GM12874 (cell line): ENCODE measurements around the gene KCTD21.

Experiments
- TF ChIP-seq, protein P1 (sequence below): IDR thresholded peaks from 2 replicates; pipeline ENCODE4 v1.5.1; 2011; ENCODE audit warnings: low read depth, mild to moderate bottlenecking, control low read depth, low read length, moderate library complexity; ENCODE audit not compliant: insufficient read depth

KCTD21 gene

GRCh38 chr11:78190374-78190773 lies 1.9 kb upstream of the KCTD21 start:
- TF ChIP-seq, protein P1, sequence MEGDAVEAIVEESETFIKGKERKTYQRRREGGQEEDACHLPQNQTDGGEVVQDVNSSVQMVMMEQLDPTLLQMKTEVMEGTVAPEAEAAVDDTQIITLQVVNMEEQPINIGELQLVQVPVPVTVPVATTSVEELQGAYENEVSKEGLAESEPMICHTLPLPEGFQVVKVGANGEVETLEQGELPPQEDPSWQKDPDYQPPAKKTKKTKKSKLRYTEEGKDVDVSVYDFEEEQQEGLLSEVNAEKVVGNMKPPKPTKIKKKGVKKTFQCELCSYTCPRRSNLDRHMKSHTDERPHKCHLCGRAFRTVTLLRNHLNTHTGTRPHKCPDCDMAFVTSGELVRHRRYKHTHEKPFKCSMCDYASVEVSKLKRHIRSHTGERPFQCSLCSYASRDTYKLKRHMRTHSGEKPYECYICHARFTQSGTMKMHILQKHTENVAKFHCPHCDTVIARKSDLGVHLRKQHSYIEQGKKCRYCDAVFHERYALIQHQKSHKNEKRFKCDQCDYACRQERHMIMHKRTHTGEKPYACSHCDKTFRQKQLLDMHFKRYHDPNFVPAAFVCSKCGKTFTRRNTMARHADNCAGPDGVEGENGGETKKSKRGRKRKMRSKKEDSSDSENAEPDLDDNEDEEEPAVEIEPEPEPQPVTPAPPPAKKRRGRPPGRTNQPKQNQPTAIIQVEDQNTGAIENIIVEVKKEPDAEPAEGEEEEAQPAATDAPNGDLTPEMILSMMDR: no peak

DNA sequence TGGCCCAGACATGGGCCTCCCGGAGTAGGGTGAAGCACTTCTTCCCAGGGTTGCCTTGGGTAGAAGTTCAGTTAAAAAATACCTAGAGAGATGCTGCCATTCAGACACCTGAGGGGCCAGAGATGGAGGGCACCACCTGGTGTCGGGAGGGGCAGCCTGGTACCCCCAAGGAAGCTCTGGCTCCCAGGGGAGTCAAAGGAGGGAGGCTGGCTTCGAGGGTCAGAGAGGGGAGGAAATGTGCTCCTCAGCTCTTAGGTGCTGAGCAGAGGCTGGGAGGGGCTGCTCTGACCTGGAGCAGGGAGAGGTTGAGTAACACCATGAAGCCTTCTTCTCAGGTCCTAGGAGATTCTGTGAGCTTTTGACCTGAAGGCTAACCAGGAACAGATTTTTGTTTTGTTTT lies 1.4 kb upstream of the KCTD21 start:
- TF ChIP-seq, protein P1: no peak

DNA sequence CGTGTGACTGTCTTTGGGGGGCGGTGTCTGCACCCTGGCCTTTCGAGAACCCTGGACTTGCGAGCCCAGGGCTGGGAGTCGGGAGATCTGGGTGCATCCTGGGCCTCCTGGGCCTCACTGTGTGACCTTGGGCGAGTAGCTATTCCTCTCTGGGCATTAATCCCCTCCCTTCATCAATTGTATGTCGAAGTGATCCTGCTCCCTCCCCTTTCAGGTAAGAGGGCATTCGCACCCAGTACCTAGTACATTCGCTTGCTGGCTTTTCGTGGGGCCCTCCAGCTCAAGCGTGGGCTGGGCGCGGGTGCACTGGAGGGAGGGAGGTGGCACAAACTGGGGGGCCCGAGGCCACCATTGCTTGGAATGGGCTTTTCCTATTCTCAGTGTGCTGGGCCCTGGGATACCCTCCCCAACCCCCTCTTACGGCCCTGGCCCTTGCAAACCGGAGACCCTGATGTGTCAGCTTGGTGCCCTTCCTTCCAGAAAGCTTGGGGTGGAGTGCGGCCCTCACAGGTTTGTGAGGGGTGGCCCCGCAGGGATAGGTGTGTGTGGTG lies 823 bp upstream of the KCTD21 start:
- TF ChIP-seq, protein P1: no peak

DNA sequence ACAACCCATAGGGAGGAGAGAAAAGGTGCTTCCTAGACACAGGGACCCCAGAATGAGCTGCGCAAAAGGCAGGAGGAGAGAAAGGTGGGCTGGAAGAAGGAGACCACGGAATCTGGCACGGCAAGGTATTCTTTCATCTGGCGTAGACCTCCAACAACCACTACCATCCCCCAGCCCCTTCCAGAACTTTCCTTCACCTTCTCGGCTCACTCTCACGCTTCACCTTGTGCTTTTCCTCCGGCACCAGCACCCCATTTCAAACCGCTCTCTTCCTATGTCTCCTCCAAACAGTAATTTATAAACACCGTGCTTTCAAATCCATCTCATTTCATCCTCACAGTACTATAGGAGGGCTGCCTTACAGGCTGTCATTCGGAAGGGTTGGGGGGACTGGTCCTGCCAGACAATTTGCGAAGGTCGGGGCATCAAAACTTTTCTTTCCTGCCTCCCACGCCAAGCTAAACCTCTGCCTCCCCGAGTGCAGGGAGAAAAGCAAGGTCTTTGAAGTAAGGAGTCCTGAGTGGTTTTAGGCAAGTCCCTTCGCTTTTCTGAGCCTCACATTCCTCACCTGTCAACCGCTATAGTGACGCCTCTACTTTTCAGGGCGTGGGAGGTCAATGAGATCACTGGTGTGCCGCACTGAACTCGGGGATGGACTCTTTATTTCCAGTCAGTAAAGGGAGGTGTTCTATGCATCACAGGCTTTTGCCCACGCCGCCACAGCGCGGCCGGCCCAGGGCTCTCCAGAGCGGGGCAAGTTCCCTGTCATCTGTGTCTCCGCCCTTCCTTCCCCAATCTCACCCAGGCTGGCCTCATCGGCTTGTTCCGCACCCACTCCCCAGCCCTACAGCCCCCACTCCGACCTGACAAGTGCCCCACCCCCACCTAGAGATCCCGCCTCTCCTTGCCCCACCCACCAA lies 800 bp downstream of the KCTD21 start:
- TF ChIP-seq, protein P1: no peak

DNA sequence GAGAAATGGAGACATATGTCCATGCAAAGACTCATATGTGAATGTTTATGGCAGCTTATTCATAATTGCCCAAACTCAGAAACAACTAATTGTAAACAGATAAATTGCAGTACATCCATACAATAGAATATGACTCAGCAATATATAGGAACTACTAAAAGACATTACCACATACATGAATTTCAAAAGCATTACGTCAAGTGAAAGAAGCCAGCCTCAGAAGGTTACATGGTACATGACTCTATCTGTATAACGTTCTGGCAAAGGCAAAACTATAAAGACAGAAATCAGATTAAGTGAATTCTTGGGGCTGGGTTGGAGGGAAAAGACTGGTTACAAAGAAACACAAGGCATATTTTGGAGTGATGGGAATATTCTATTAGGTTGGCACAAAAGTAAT lies 7.2 kb downstream of the KCTD21 start:
- TF ChIP-seq, protein P1: no peak

- TF ChIP-seq, protein P1: no peak
Measured at GRCh38 chr11:78180751-78181150, 7.7 kb downstream of the KCTD21 start.

- TF ChIP-seq, protein P1: no peak
Measured at GRCh38 chr11:78179459-78180071, 8.9 kb downstream of the KCTD21 start.
